Stimulated activated CD8-positive, alpha-beta memory T cell treated with anti-CD3 and anti-CD28 coated beads, Interleukin-2, amount 100 ng/mL, for 1 hour (primary cell): ENCODE results near the gene PCDH9.

Experiments used
- DNase-seq, 2 donors: peaks; one replicate each; pipeline ENCODE4 v3.0.0-alpha.2; 2020; ENCODE audit warnings: low read depth in 2 of 2

Gene PCDH9

DNA sequence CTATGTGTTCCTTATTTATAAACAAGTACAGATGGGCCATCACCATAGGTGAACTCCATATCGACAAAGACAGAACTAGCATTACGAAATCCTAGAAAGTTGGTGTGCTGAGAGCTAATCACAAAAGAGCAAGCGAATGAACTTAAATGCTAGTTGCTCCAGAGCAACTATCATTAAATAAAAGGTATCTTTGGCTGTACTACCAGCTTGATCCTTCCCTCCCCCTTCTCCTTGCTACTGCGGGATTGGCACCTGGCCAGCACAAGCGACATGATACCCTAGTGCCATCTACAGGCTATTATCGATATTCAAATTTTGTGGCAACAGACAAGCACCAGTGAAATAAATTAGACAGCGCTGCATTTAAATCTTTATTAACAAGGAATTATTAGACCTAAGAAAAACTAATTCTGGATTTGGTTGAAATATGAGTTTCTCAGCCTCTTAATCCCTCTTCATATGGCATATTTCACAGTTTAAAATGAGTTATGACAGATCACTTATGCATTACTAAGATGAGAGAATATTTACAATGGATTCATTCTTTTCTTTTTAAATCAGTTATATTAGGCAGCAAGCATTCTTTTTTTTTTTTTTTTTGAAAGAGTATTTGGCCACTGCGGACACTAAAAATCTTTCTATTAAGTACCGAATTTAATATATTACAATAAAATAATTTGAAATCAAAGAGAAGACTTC lies 5.8 kb downstream of the PCDH9 start:
- DNase-seq: no peak

DNA sequence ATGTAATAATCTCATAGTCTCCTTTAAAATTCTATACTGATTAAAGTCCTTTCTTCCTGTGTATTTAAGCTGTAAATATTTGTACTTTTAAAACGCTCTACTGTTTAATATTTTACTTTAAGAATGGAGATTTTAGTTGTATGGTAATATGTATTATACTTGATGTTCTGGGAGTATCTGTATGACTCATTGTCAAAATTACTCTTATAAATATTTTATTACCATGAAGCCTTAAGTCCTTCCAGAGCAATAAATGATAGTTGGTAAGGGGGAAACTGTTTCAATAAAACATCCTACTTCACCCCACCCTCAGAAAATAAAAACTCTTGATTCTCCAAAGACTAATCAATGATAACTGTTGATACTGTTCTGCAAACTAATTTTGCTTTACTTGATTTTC lies 6.4 kb downstream of the PCDH9 start:
- no peak for DNase-seq

DNA sequence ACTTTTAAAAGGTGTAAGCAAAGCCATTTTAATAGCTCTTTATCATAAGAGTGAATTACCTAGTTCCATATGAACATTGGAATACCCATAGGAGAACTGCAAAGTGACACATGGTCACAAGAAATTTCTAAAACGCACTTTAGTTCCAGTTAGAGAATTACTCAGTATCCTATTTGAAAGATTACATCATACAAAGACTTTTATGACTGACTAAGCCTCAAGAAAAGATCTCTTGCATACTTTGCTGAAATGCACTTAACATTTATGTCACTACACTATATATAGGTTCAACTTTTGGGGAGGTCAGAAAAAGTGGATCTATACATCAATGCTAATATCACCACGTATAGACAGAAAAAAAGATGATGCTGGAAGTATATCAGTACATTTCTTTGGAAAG lies 7.1 kb downstream of the PCDH9 start:
- DNase-seq: no peak

DNA sequence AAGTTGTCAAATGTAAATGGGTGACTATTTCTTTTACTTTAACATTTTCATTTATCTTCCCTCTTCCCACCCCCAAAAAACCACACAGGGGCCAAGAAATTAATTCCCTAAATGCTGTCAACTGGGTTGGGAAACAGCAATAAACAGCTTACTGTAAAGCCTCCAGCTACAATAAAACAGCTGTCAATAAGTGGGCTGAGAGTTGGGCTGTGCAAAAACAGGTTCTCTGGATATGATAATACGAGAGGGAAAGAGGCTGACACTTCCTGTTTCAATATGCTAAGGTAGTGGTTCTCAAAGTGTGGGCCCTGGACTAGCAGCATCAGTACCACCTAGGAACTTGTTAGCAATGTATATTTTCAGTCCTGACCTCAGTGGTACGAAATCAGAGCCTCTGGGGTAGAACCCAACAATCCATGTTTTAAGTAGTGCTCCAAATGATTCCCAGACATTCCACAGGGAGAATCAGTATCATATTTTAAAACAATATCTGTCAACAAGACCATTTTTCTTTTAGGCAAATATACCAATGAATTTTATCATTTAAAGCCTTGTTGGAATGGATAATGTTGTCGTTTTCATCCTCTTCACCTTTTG lies 8.4 kb downstream of the PCDH9 start:
- DNase-seq: no peak

DNA sequence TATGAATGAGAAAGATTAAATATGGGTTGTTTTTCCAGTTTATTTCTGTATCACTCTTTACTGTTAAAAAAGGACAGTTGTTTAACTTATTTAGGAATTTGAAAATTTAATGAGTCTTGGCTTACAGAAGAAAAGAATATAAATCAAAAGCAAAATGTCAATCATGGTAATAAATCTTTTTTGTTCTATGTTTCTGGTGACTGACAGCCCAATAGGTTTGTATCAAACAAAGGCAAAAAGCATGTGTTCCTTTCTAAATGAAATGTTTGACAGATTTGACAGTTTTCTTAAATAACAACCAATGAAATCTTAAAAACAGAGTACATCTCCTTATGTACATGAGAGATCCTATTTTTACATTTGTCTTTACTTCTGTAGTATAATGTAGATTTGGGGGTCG lies 11.0 kb downstream of the PCDH9 start:
- no peak for DNase-seq

DNA sequence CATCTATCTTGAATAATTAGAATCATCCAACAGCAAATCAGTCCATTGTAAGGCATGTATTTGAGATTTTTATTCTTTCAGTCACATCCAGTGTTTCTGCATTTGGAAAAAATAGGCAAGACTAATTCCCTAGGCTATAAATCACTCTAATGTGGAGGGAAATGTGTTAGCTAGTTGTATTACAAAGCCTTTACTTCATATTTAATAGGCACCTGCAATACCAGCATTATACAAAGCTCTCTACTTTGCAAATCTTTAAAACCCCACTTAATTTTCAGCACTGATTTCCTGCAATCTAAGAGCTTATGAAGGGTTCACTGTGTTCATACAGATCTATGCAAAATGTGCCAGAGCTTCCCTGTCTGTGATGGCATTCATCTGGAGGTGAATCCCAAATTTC lies 12.3 kb downstream of the PCDH9 start:
- no peak for DNase-seq

DNA sequence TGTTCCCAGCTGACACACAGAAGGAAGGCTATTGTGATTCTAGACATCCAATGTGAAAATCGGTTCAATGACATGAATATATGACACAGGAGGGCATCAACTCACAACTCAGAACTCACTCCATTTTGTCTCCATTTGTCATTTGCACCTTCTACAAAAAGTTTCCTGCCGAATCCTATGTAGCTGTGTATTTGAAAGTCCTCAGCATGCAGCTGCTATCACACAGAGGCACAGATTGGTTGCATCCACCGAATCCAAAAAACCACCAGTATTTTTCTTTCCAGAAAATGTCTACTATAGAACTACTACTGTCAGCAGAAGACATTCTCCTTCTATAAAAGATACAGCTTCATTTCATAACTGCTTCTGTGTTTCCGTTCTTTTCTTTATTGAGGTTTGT lies 13.3 kb downstream of the PCDH9 start:
- DNase-seq: no peak

DNA sequence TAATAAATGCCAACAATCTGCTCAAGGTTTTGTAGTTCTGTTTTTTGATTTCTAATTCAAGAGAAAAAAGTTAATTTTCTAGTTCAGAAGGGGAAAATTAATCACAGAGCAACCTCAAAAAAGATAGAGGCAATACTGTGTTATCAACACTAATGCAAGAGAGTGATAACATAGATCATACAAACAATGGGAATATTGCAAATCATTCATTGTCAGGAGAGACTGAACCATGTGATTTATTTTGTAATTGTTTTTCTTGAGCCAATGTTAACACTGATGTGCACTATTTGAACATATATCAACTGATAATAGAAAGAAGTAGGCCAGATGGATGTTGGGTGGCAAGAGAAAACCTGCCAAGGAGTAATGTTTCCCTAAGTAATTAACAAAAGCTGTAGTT lies 19.9 kb downstream of the PCDH9 start:
- DNase-seq: no peak

DNA sequence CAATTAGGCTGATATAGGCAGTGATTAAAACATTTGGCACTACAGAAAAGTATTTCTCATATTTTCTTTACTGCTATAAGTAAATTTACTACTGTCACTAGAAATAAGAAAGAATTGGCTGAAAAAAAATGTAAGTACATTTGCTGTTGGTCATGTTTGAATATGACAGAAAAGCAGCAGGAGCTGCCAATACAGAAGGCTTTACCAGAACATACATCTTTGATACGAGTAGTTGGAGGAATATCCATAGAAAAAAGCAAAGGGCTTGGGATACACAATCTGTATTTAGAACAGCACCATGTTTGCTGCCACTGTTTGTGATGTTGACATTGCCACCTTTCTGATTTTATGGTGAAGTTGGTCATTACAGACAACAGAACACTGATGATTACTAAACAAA lies 21.6 kb downstream of the PCDH9 start:
- DNase-seq: no peak

DNA sequence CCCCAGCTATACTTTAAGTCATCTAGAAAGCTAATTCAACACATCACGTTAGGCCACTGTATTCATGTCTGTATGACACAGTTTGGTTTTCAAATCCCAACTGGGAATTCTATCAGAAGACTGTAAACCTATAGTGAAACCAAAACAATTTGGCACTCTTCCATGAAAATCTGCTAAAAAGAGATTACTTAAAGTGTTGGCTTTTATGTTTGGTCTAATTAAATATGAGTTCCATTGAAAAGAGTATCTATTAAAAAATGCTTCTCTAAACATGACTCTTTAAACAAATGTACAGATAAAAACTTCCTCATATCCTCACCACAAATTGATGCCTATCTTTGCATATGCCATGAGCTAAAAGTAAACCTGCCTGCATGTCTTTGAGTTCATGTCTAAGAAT lies 25.4 kb downstream of the PCDH9 start:
- no peak for DNase-seq

DNA sequence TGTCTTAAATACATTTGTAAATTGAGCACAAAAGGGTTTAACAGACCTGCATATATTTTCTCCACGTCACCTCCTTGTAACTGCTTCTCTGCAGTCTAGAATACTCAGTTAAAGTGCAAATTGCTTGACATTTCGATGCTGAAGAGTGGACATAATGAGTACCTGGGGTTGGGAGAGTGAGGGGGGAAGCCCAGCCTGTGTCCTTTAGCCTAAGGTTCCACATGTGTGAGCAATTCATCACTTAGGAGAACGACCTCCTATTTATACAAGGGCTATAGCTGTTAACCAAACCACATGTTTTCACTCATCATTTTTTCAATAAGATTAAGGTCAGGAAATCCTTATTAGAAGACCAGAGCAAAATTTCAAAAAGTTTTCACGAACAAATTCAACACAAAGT lies 29.5 kb downstream of the PCDH9 start:
- DNase-seq: no peak

DNA sequence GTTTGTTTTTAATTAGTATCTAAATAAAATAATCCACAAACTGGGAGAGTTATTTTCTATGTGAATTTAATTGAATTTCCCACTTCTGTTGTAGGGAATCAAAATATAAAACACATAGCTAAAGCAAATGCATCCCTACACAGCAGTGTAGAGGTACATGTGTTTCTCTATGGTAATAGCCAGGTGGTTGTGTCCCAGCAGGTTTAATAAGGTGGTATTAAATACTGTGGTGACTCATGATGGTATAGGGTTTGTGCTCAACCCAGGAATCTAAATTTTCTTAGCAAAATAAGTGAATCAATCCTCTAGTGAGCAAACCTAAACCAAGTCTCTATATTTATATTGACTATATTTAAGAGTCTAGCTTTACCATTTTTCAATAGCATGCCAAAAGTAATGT lies 30.0 kb downstream of the PCDH9 start:
- no peak for DNase-seq

DNA sequence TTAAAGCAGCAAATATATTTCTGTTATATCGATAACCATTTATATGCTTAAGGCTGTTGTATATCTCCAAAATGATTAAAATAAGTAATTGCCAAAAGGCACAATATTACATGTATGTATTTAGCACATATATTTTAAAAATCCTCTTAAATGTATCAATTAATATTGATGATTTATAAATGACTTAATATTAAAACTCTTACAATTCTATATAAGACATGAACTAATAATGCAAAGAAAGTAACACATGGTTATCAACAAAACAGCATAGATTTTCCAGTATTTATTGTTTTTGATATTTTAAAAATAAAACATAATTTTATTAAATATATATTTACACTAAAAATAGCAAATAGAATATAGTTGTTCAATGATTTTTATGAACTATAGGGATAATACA lies 32.4 kb downstream of the PCDH9 start:
- no peak for DNase-seq

DNA sequence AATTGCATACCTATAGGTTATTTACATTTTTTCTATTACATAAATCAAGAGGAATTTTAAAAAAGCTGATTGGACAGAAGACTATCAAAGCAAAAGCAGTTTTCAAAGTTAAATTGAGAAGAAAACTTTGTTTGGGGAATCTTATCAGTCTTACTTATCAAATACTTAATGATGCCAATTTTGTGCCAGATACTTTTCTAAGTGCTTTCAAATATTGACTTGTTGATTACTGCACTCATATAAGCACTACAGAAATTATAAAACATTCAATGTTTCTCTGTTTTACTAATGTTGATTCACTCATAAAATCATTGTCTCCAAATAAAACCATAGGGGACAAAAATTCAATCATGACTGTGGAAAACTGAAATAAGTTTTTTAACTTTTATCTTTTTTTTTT lies 36.2 kb downstream of the PCDH9 start:
- DNase-seq: no peak

DNA sequence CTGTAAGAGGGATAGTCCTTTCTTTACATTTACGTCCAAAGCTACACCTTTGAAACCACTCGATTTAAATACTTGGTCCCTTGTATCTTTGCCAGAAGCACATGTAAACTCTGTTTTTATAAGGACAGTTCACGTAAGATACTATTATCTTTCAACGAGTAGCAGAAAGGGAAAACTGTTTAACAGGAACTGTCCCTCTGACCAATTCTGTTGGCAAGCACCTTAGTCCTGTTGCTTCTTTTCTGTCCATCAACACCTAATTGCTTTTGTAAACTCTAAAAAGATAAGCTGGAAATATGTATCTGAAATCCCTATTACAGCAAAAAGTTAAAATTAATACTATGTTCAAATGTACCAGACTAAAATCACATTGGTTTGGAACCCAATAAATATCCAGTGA lies 37.4 kb downstream of the PCDH9 start:
- no peak for DNase-seq

DNA sequence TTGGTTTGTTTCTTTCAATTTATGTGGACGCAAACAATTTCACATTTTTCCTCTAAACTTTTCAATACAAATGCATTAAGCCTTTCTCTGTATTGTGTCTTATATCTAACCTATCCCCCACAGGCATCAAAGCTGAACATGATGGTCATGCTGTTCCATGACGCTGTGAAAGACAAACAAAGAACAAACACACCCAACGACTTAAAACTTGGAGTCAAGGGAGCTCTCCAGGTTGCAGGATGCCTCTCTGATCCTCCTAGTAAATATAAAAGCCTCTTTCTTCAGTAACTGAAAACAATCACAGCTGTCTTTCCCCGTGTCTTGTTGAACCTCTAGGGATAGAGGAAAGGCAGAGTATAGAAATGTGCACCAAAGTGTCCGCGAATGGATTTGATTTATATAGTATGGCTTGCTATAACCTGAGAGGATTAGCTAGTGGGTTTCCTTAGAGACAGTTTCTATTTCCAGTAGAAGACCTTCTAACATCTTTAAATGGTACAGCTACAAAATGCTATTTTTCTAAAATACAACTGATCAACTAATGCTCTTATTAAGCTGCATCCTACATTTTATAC lies 43.1 kb downstream of the PCDH9 start:
- DNase-seq: no peak

DNA sequence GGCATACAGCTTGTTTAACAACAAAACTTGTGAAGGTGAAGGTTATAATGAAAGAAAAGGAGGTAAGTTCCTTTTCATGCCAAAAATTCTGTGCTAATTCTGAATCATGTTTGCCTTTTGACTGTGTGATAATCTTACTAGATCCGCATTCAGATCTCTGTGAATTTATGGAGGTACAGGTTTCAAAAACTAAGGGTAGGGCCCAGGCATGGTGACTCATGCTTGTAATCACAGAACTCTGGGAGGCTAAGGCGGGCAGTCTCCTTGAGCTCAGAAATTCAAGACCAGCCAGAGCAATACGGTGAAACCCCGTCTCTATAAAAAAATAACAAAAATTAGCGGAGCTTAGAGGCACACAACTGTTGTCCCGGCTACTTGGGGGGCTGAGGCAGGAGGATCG lies 45.9 kb downstream of the PCDH9 start:
- no peak for DNase-seq

DNA sequence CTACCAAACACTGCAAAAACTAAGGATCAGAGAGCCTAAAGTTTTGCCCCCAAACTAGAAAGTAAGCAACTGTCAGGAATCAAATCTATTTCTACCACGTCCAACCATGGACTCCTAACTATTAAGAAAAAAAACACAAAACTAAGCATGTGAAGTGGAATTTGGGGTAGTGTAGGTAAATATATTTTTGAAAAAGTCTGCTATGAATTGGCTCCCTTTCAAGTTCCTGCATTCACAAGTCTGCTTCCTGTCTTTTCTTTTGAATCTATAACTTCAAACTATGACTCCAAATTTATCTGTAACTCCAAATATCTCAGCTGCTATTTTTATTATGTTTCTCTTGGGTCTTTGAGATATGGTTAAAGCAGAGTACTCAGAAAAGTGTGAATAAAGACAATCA lies 47.0 kb downstream of the PCDH9 start:
- DNase-seq: no peak

DNA sequence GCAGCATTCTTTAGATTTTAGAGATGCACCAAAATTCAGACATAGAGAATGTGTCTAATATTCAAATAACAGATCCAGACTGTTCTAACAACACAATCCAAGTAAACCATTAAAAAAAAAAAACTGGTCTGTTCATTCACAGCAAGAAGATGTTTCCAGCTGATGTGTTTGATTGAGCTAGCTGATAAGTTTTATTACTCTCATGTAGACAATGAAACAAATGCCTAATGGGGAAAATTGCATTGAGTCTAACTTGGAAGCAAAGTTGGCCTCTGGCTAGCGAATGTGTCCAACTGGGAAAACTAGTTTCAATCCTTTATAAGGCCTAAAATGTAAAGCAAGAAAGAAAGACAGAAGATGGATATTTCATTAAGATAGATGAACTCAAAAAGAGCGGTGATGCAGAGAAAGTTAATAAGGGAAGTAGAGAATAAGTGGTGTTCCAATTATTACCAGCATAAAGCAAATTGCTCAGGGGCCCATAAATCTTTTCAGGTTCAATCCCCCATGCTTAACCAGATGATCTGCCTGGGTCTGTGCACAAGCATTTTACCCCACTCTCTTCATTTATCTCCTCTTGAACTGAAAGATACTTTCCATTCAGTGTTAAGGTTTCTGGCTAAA lies 54.2 kb downstream of the PCDH9 start:
- DNase-seq: no peak

DNA sequence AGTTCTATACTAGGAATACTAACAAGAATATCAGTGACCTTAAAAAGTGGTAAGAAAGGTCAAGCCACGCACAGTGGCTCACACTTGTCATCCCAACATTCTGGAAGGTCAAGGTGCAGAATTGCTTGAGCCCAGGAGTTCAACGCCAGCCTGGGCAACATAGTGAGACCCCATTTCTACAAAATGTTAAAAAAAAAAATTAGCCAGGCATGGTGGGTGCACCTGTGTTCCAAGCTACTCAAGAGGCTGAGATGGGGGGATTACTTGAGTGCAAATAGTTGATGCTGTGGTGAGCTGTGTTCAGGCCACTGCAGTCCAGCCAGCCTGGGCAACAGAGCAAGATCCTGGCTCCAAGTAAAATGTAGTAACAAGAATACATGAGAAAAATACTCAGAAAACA lies 61.8 kb downstream of the PCDH9 start:
- no peak for DNase-seq

DNA sequence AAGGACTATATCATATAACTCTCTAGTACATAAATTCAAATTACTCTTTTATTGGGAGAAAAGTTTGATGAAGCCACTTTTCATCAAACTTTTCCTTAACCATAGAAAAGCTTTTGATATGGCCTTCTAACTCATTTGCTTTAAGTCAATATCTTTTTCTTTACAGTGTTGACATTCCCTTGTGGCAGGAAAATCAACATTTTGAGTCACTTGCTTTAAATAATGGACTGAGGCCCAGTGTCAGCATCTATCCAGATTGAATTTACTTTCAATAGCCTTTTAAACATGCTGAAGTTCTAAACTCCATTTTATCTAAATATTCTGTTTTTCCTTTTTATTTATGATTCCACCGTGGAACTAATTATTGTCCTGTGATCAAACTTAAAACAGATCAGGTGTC lies 62.7 kb downstream of the PCDH9 start:
- no peak for DNase-seq

DNA sequence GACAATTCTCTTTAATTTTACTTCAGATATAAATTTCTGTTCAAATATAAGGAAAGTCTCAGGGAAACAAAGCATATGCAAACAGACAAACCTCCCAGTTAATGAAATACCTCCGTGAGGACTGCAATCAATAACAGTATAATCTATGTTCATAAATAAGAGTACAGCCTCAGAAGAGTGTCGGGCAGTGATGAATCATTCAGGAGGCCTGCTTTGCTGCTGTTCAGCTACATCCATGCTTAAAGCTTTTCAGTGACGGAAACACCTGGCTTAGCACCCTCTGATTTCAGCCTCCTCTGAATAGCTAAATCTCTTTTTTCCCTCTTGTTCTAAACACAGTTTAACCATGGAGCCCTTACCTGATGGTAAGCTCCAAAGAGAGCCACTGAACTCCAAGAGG lies 69.0 kb downstream of the PCDH9 start:
- no peak for DNase-seq

DNA sequence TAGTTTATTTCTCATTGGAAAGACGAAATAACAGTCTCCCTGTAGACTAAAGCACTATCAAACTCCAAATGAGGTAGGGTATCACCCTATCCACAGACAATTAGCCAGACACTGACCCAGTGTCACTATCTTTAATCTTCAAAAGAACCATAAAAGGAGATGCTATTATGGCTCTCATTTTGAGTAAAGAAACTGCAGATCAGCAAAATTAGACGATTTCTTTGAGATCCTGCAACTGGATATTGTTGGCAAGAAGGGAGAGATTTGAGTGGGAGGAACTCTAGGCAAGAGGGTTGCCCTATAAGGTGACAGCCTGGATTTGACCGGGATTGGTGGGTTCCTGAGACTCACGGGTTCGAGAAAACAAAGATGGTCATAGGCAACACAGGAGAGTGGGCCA lies 71.2 kb downstream of the PCDH9 start:
- DNase-seq: no peak
